ENCODE data around the gene HSD17B1.
A peak's percentile ranks its signal among the peaks of the same experiment; 100 is the strongest.

HSD17B1 gene

DNA sequence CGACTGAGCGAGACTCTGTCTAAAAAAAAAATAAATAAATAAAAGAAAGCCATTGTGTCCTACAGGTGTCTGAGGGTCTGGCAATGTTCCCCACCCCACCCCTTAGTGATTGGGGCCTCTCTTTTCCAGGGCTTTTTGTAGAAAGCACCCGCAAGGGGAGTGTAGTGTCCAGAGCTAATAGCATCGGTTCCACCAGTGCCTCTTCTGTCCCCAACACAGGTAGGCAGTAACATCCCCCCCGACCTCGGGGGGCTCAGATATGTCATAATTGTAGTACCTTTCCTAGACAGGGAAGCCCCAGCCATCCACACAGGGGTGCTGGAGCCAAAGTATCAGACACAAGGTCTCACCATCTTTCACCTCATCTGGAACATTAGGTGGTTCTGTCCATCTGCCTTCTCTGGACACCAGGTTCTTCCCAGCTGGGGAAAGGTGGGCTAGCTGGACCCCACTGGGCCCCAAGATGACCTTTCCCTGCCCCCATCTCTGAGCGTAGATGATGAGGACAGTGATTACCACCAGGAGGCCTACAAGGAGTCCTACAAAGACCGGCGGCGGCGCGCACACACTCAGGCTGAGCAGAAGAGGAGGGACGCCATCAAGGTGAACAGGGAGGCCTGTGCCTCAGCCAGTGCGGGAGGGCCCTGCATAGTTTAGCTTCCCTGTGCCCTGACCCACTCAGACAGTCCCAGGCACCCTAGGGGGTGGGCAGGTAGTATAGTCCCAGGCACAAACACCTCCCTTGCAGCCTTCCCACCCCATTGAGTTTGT, 15.8 kb downstream of the HSD17B1 start:
- H3K27me3 ChIP-seq (ENCODE audit: insufficient read depth, low read depth): no peaks in the 10 kb centered on the region
- peaks cover 62% of the 10 kb centered on the region for H3K4me1 ChIP-seq (ENCODE audit: low read depth, poor library complexity, severe bottlenecking)
- peaks cover 11% of the 10 kb centered on the region; the same call in 1 of the 2 replicates for H3K36me3 ChIP-seq (ENCODE audit: insufficient read depth)
- H3K79me2 ChIP-seq (ENCODE audit: insufficient read depth, low read depth): peaks cover 22% of the 10 kb centered on the region
- H3K9ac ChIP-seq: no peak overlapping the region
- TF ChIP-seq CTCF (conservative IDR thresholded peaks at IDR 0.05; ENCODE audit: low read depth, low read length): no peak
- no peak overlapping the region for H3K4me3 ChIP-seq (IDR thresholded peaks at IDR 0.05; ENCODE audit: insufficient read depth, low read depth, low read length)
- no peak overlapping the region for H3K27ac ChIP-seq
- H4K20me1 ChIP-seq (ENCODE audit: insufficient read depth): no peaks in the 10 kb centered on the region
- no peak overlapping the region for H2AFZ ChIP-seq (ENCODE audit: low read depth)
- H3K4me2 ChIP-seq: peak overlapping the region; percentile 69; the same call in 1 of the 2 replicates

- no peak overlapping the region for H3K4me2 ChIP-seq
- no peak overlapping the region for H2AFZ ChIP-seq (ENCODE audit: low read depth)
- H4K20me1 ChIP-seq (ENCODE audit: insufficient read depth): no peaks in the 10 kb centered on the region
- H3K27me3 ChIP-seq (ENCODE audit: insufficient read depth, low read depth): no peaks in the 10 kb centered on the region
- H3K4me1 ChIP-seq (ENCODE audit: low read depth, poor library complexity, severe bottlenecking): peaks cover 71% of the 10 kb centered on the region
- H3K36me3 ChIP-seq (ENCODE audit: insufficient read depth): peaks cover 11% of the 10 kb centered on the region; the same call in 1 of the 2 replicates
- no peak overlapping the region; the same call in 1 of the 2 replicates for H3K27ac ChIP-seq
- peaks cover 31% of the 10 kb centered on the region for H3K79me2 ChIP-seq (ENCODE audit: insufficient read depth, low read depth)
- no peak overlapping the region for H3K4me3 ChIP-seq (IDR thresholded peaks at IDR 0.05; ENCODE audit: insufficient read depth, low read depth, low read length)
- H3K9ac ChIP-seq: no peak overlapping the region
- TF ChIP-seq CTCF (conservative IDR thresholded peaks at IDR 0.05; ENCODE audit: low read depth, low read length): no peak
These were observed 18.9 kb downstream of the HSD17B1 start for GRCh38 chr17:42571435-42572225.

DNA sequence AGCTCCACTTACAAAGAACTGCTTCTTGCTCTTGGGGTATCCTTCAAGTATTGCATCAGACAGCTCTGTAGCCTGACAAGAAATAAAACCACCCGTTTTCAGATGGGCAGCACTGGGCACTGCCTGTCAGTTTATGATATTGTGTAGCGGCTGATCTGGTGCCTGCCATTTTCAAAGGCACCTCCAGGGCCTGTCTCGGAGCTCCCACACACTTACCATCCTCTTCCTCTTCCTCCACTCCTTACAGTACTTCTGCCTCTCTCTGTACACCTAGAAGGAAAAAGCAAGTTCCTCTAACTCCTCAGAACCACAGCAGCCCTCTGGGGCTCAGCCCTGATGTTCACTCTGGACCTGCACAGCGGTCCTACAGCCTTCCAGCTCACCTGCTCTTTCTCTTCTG, 20.4 kb downstream of the HSD17B1 start:
- Histone ChIP-seq H3K36me3 (ENCODE audit: insufficient read depth) (peaks cover 11% of the 10 kb centered on the region; the same call in 1 of the 2 replicates), H3K27ac (no peak overlapping the region), H4K20me1 (ENCODE audit: insufficient read depth) (no peaks in the 10 kb centered on the region), H3K4me3 (IDR thresholded peaks at IDR 0.05; ENCODE audit: insufficient read depth, low read depth, low read length) (no peak overlapping the region), H3K79me2 (ENCODE audit: insufficient read depth, low read depth) (peaks cover 31% of the 10 kb centered on the region), H2AFZ (ENCODE audit: low read depth) (no peak overlapping the region), H3K4me1 (ENCODE audit: low read depth, poor library complexity, severe bottlenecking) (peaks cover 70% of the 10 kb centered on the region), H3K4me2 (no peak overlapping the region), H3K27me3 (ENCODE audit: insufficient read depth, low read depth) (no peaks in the 10 kb centered on the region), H3K9ac (no peak overlapping the region)
- no peak for TF ChIP-seq CTCF (conservative IDR thresholded peaks at IDR 0.05; ENCODE audit: low read depth, low read length)

- H3K79me2 ChIP-seq (ENCODE audit: insufficient read depth, low read depth): peaks cover 25% of the 10 kb centered on the region; the same call in 1 of the 2 replicates
- TF ChIP-seq CTCF (conservative IDR thresholded peaks at IDR 0.05; ENCODE audit: low read depth, low read length): no peak
These were observed 21.7 kb downstream of the HSD17B1 start for GRCh38 chr17:42574463-42574862.

More at GRCh38 chr17:42574463-42574862, 21.7 kb downstream of the HSD17B1 start:
- Histone ChIP-seq H3K4me3 (IDR thresholded peaks at IDR 0.05; ENCODE audit: insufficient read depth, low read depth, low read length) (no peak overlapping the region), H3K27me3 (ENCODE audit: insufficient read depth, low read depth) (no peaks in the 10 kb centered on the region), H3K9ac (no peak overlapping the region), H4K20me1 (ENCODE audit: insufficient read depth) (no peaks in the 10 kb centered on the region), H2AFZ (ENCODE audit: low read depth) (no peak overlapping the region), H3K4me1 (ENCODE audit: low read depth, poor library complexity, severe bottlenecking) (peaks cover 65% of the 10 kb centered on the region), H3K4me2 (no peak overlapping the region), H3K36me3 (ENCODE audit: insufficient read depth) (peaks cover 11% of the 10 kb centered on the region; the same call in 1 of the 2 replicates), H3K27ac (no peak overlapping the region)
